Neural progenitor cell (in vitro differentiated cells): ENCODE results near the gene FBLN5.

ENCODE experiments used
- EZH2phosphoT487 ChIP-seq: fragments of 200-600 bp; sonication (generic); IDR thresholded peaks from 2 replicates; pipeline ENCODE4 v1.6.1; 2017; ENCODE audit warnings: antibody characterized with exemption
- TF ChIP-seq, protein P1 (sequence below): fragments of 200-600 bp; sonication (generic); IDR thresholded peaks from 2 replicates; pipeline ENCODE4 v1.5.1; 2017; ENCODE audit warnings: antibody characterized with exemption, mild to moderate bottlenecking

DNA sequence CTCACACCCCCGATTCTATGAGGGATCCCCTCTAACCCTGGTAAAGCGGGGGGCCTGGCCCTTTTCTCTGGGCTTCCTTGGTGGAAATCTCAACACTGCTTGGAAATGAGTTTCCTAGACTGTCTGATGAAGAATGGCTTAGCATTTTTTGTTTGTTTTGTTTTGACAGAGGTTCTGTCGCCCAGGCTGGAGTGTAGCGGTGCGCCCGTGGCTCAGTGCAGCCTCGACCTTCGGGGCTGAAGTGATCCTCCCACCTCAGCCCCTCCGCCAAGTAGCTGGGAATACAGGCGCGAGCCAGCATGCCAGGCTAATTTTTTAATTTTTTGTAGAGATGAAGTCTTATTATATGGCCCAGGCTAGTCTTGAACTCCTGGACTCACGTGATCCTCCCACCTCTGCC is 110.4 kb downstream of the FBLN5 start:
- TF ChIP-seq, protein P1, sequence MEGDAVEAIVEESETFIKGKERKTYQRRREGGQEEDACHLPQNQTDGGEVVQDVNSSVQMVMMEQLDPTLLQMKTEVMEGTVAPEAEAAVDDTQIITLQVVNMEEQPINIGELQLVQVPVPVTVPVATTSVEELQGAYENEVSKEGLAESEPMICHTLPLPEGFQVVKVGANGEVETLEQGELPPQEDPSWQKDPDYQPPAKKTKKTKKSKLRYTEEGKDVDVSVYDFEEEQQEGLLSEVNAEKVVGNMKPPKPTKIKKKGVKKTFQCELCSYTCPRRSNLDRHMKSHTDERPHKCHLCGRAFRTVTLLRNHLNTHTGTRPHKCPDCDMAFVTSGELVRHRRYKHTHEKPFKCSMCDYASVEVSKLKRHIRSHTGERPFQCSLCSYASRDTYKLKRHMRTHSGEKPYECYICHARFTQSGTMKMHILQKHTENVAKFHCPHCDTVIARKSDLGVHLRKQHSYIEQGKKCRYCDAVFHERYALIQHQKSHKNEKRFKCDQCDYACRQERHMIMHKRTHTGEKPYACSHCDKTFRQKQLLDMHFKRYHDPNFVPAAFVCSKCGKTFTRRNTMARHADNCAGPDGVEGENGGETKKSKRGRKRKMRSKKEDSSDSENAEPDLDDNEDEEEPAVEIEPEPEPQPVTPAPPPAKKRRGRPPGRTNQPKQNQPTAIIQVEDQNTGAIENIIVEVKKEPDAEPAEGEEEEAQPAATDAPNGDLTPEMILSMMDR: no peak
- TF ChIP-seq EZH2phosphoT487: no peak
